Caco-2 (cell line): Measurements from ENCODE around the gene MSANTD4. TPM values are rescaled to one million over a fixed set of nuclear protein-coding genes. Genes with fewer than 3 reads are reported as not detected.

Source experiments
- Bru-seq: library from RNA; stranded (reverse); fragments of 400-500 nt; gene quantifications from one replicate; lab custom pipeline; 2021; lab: Mats Ljungman, UMichigan
- BruChase-seq, 2 experiments: library from RNA; stranded (reverse); fragments of 400-500 nt; gene quantifications; one replicate each; lab custom pipeline; 2021; lab: Mats Ljungman, UMichigan
- BruUV-seq: library from RNA; stranded (reverse); fragments of 400-500 nt; replicated peaks from 2 replicates; lab custom pipeline; 2021; lab: Mats Ljungman, UMichigan
- CTCF ChIA-PET: fragments of 300-600 bp; sonication (Branson Sonifier 250); formaldehyde crosslinking; loops from one replicate; lab custom pipeline; 2022; ENCODE audit warnings: antibody characterized with exemption; lab: Charles Lee
- POLR2A ChIA-PET: fragments of 300-600 bp; sonication (Branson Sonifier 250); formaldehyde crosslinking; loops from one replicate; lab custom pipeline; 2022; ENCODE audit warnings: antibody characterized with exemption; lab: Charles Lee
- DNase-seq, 2 experiments: peaks; one replicate each; pipeline versions ENCODE4 v3.0.0 to v3.0.0-alpha.2; 2020 to 2022
- H3K27me3 ChIP-seq: replicated peaks from 2 replicates; pipeline ENCODE4 v1.6.0; 2011; ENCODE audit warnings: low read length; ENCODE audit not compliant: control insufficient read depth, insufficient read depth
- H3K36me3 ChIP-seq: 2 replicates; pipeline ENCODE4 v1.5.1; 2011; ENCODE audit warnings: low read length; ENCODE audit not compliant: control insufficient read depth, insufficient read depth
- H3K4me1 ChIP-seq: fragments of 250-450 bp; sonication (Bioruptor Pico); 2 replicates; pipeline ENCODE4 v1.5.1; 2020; ENCODE audit warnings: mild to moderate bottlenecking
- H3K4me3 ChIP-seq: 2 replicates; pipeline ENCODE4 v1.5.1; 2011; ENCODE audit warnings: low read depth, mild to moderate bottlenecking, control low read depth, low read length
- H3K9me3 ChIP-seq: fragments of 250-450 bp; sonication (Bioruptor Pico); 2 replicates; pipeline ENCODE4 v1.5.1; 2020; ENCODE audit warnings: mild to moderate bottlenecking, moderate library complexity
- H3K27ac Mint-ChIP-seq: one replicate; pipeline ENCODE4 v1.8.0; 2022; ENCODE audit warnings: mixed read lengths; ENCODE audit not compliant: unreplicated experiment
- H3K27me3 Mint-ChIP-seq: one replicate; pipeline ENCODE4 v1.8.0; 2022; ENCODE audit warnings: mixed read lengths; ENCODE audit not compliant: insufficient read depth, unreplicated experiment
- H3K36me3 Mint-ChIP-seq: one replicate; pipeline ENCODE4 v1.8.0; 2022; ENCODE audit warnings: mild to moderate bottlenecking, mixed read lengths; ENCODE audit not compliant: insufficient read depth, unreplicated experiment
- H3K4me1 Mint-ChIP-seq: one replicate; pipeline ENCODE4 v1.8.0; 2022; ENCODE audit warnings: low read depth, mixed read lengths; ENCODE audit not compliant: unreplicated experiment
- H3K4me3 Mint-ChIP-seq: one replicate; pipeline ENCODE4 v1.8.0; 2022; ENCODE audit warnings: mild to moderate bottlenecking, moderate library complexity, mixed read lengths; ENCODE audit not compliant: unreplicated experiment
- H3K9me3 Mint-ChIP-seq: one replicate; pipeline ENCODE4 v1.8.0; 2022; ENCODE audit warnings: mixed read lengths; ENCODE audit not compliant: unreplicated experiment
- CTCF ChIP-seq, 2 experiments: fragments of 200-600 bp in 1 of 2; IDR thresholded peaks; 1 replicate in 1 of 2; 2 replicates in 1 of 2; pipeline versions ENCODE4 v1.5.1 to v1.8.0; 2011 to 2022; ENCODE audit warnings: antibody characterized with exemption in 1 of 2, control low read depth in 1 of 2, inconsistent platforms in 1 of 2, low read depth in 1 of 2, low read length in 1 of 2, mild to moderate bottlenecking in 1 of 2, moderate library complexity in 1 of 2; ENCODE audit not compliant: insufficient read depth in 1 of 2, severe bottlenecking in 1 of 2, unreplicated experiment in 1 of 2
- intact Hi-C: fragments of 100-400 bp; cut with micrococcal nuclease; formaldehyde crosslinking; loops from one replicate; pipeline ENCODE4 v1.10.0; 2022; ENCODE audit not compliant: unreplicated experiment
- long read RNA-seq: library from polyadenylated mRNA; stranded (forward); transcript quantifications from one replicate; pipeline ENCODE4 v2.0.0, GENCODE V29; 2022
- total RNA-seq: library from RNA; stranded (reverse); gene quantifications from 2 replicates; pipeline ENCODE4 v1.2.3, GENCODE V29; 2022

Gene MSANTD4
- total RNA-seq (24.2 and 25.7 TPM in 2 replicates), Bru-seq, nascent RNA (percentile 90 among the genes with signal in this experiment), BruChase-seq, experiment 1, labeled RNA remaining after a 2-hour chase (percentile 93 among the genes with signal in this experiment), BruChase-seq, experiment 2, labeled RNA remaining after a 6-hour chase (percentile 74 among the genes with signal in this experiment)
- long read RNA-seq, full-length matches to known transcripts = 9 of 26 reads
- long read RNA-seq, partial matches to known transcripts = 3 of 26 reads
- long read RNA-seq, other reads (novel, unspliced or antisense) = 14 of 26 reads

GRCh38 chr11:106021967-106022794 is at the start of gene MSANTD4:
TSS of gene MSANTD4 (minus strand) at chr11:106022240. CDS start at chr11:106010917, 11,323 bp downstream.
- Mint-ChIP-seq H3K36me3 (peaks cover 16% of the 10 kb centered on the region), H3K27ac (peak within 1 kb of the TSS; percentile 51), H3K27me3 (no peaks in the 10 kb centered on the region), H3K4me3 (peak within 1 kb of the TSS; percentile 86), H3K4me1 (peaks cover 13% of the 10 kb centered on the region), H3K9me3 (no peaks in the 10 kb centered on the region)
- DNase-seq = peak; percentile 100
- ChIA-PET POLR2A (no interaction called here), CTCF (no interaction called here)
- intact Hi-C loops = loop anchor here (1.0 to 2.0 kb wide), 3 partner anchors 55 to 445 kb away; partner anchors contain the start of genes AASDHPPT and KBTBD3
- peaks cover 11% of the 10 kb centered on the region for H3K4me1 ChIP-seq
- peak in 1 of 2 experiments; percentile 3 for TF ChIP-seq CTCF (IDR thresholded peaks at IDR 0.05; ENCODE audit: insufficient read depth in 1 of 2, low read depth in 1 of 2, low read length in 1 of 2, severe bottlenecking in 1 of 2, unreplicated experiment in 1 of 2)
- no TSS peak for BruUV-seq
- H3K4me3 ChIP-seq = peak within 1 kb of the TSS; percentile 81
- no peaks in the 10 kb centered on the region for H3K27me3 ChIP-seq
- no peaks in the 10 kb centered on the region for H3K9me3 ChIP-seq
- no peaks in the 10 kb centered on the region for H3K36me3 ChIP-seq

- Histone ChIP-seq H3K4me3 (no peak overlapping the region), H3K27me3 (no peaks in the 10 kb centered on the region), H3K4me1 (peaks cover 4% of the 10 kb centered on the region; the same call in 1 of the 2 replicates), H3K36me3 (no peaks in the 10 kb centered on the region), H3K9me3 (no peaks in the 10 kb centered on the region)
- DNase-seq = no peak
- ChIA-PET CTCF (no interaction called here), POLR2A (no interaction called here)
- intact Hi-C loops = loop anchor here (10.0 kb wide), 1 partner anchor 1384 kb away; the partner anchor contains the start of gene CWF19L2
- Mint-ChIP-seq H3K27me3 (no peaks in the 10 kb centered on the region), H3K4me1 (peaks cover 12% of the 10 kb centered on the region), H3K27ac (no peak overlapping the region), H3K36me3 (no peaks in the 10 kb centered on the region), H3K9me3 (no peaks in the 10 kb centered on the region), H3K4me3 (no peak overlapping the region)
- TF ChIP-seq CTCF (IDR thresholded peaks at IDR 0.05; ENCODE audit: insufficient read depth in 1 of 2, low read depth in 1 of 2, low read length in 1 of 2, severe bottlenecking in 1 of 2, unreplicated experiment in 1 of 2) = no peak
- no TSS peak for BruUV-seq
Measured at GRCh38 chr11:106070606-106071005, 48.6 kb upstream of the MSANTD4 start.

GRCh38 chr11:106063009-106063408 is 41.0 kb upstream of the MSANTD4 start:
- Mint-ChIP-seq H3K4me1 (no peaks in the 10 kb centered on the region), H3K4me3 (no peak overlapping the region), H3K9me3 (no peaks in the 10 kb centered on the region), H3K27me3 (no peaks in the 10 kb centered on the region), H3K36me3 (no peaks in the 10 kb centered on the region), H3K27ac (no peak overlapping the region)
- BruUV-seq = no TSS peak
- Histone ChIP-seq H3K4me1 (no peaks in the 10 kb centered on the region), H3K36me3 (no peaks in the 10 kb centered on the region), H3K9me3 (no peaks in the 10 kb centered on the region), H3K27me3 (no peaks in the 10 kb centered on the region), H3K4me3 (no peak overlapping the region)
- no peak for TF ChIP-seq CTCF (IDR thresholded peaks at IDR 0.05; ENCODE audit: insufficient read depth in 1 of 2, low read depth in 1 of 2, low read length in 1 of 2, severe bottlenecking in 1 of 2, unreplicated experiment in 1 of 2)
- no peak for DNase-seq
- intact Hi-C loops = no loop called here
- ChIA-PET POLR2A (no interaction called here), CTCF (no interaction called here)
